Thoracic aorta (tissue), 2 donors: ENCODE results near the gene ARSB. TPM values are rescaled to one million over a fixed set of nuclear protein-coding genes. Genes with fewer than 3 reads are reported as not detected.

ENCODE experiments used
- ATAC-seq: fragments of 150-250 bp; one replicate; pipeline ENCODE4 v1.8.0; 2017; ENCODE audit warnings: low read depth; ENCODE audit not compliant: insufficient number of reproducible peaks, low FRiP score
- DNase-seq: peaks from one replicate; pipeline ENCODE4 v3.0.0-alpha.2; 2020; ENCODE audit warnings: low spot score
- H3K27ac ChIP-seq, 2 donors: fragments of 200-600 bp; sonication (generic); 1 replicate in 1 of 2; 2 replicates in 1 of 2; pipeline ENCODE4 v1.5.1; 2016; ENCODE audit warnings: mild to moderate bottlenecking in 2 of 2, moderate library complexity in 2 of 2
- H3K27me3 ChIP-seq: fragments of 200-600 bp; sonication (generic); replicated peaks from 2 replicates; pipeline ENCODE4 v1.6.0; 2016; ENCODE audit warnings: mild to moderate bottlenecking; ENCODE audit not compliant: insufficient read depth
- H3K36me3 ChIP-seq: fragments of 200-600 bp; sonication (generic); one replicate; pipeline ENCODE4 v1.5.1; 2016
- H3K4me1 ChIP-seq, 2 donors: fragments of 200-600 bp; sonication (generic); 1 replicate in 1 of 2; 2 replicates in 1 of 2; pipeline versions ENCODE4 v1.5.1 to v1.6.0; 2016; ENCODE audit warnings: low read depth in 2 of 2, mild to moderate bottlenecking in 1 of 2; ENCODE audit not compliant: control insufficient read depth in 1 of 2
- H3K4me3 ChIP-seq: fragments of 200-600 bp; sonication (generic); 2 replicates; pipeline ENCODE4 v1.5.1; 2016; ENCODE audit warnings: mild to moderate bottlenecking
- H3K9me3 ChIP-seq: fragments of 200-600 bp; sonication (generic); 2 replicates; pipeline ENCODE4 v1.5.1; 2016
- total RNA-seq, 2 donors: library from RNA; depleted of rRNA; stranded (reverse); fragments of >200 nt; gene quantifications; one replicate each; pipeline versions ENCODE4 v1.1.0 to v1.2.3, GENCODE V29; 2016
- TF ChIP-seq, protein P1 (sequence below): fragments of 200-600 bp; sonication (generic); IDR thresholded peaks from one replicate; pipeline ENCODE4 v1.5.1; 2019; ENCODE audit warnings: antibody characterized with exemption

The ARSB gene
- total RNA-seq, 2 donors from 2014 or later, result 26.1 to 36.0 TPM

DNA sequence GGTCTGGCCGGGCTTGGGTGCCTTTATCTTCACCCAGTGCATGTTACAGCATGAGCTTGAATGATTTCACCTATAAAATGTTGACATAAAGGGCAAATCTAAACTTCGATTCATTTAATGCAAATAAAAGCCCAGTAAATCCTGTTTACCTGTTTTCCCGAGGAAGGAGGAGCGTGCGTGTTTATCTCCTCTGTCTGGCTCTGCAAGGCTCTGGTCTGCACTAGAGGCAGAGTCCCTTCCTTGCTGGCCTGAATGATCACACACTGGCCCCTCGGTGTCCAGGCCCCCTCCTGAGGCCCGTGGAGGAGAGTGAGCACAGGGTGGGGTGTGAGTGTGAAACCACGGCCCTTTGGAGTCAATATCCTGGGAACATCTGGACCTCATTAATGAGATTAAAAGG lies 211.5 kb downstream of the ARSB start:
- Histone ChIP-seq H3K9me3 (no peaks in the 10 kb centered on the region), H3K4me1 (no peaks in the 10 kb centered on the region), H3K27me3 (no peaks in the 10 kb centered on the region), H3K27ac (no peak overlapping the region), H3K4me3 (no peak overlapping the region), H3K36me3 (no peaks in the 10 kb centered on the region)
- no peak for ATAC-seq
- TF ChIP-seq, protein P1, sequence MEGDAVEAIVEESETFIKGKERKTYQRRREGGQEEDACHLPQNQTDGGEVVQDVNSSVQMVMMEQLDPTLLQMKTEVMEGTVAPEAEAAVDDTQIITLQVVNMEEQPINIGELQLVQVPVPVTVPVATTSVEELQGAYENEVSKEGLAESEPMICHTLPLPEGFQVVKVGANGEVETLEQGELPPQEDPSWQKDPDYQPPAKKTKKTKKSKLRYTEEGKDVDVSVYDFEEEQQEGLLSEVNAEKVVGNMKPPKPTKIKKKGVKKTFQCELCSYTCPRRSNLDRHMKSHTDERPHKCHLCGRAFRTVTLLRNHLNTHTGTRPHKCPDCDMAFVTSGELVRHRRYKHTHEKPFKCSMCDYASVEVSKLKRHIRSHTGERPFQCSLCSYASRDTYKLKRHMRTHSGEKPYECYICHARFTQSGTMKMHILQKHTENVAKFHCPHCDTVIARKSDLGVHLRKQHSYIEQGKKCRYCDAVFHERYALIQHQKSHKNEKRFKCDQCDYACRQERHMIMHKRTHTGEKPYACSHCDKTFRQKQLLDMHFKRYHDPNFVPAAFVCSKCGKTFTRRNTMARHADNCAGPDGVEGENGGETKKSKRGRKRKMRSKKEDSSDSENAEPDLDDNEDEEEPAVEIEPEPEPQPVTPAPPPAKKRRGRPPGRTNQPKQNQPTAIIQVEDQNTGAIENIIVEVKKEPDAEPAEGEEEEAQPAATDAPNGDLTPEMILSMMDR, result no peak
- no peak for DNase-seq

DNA sequence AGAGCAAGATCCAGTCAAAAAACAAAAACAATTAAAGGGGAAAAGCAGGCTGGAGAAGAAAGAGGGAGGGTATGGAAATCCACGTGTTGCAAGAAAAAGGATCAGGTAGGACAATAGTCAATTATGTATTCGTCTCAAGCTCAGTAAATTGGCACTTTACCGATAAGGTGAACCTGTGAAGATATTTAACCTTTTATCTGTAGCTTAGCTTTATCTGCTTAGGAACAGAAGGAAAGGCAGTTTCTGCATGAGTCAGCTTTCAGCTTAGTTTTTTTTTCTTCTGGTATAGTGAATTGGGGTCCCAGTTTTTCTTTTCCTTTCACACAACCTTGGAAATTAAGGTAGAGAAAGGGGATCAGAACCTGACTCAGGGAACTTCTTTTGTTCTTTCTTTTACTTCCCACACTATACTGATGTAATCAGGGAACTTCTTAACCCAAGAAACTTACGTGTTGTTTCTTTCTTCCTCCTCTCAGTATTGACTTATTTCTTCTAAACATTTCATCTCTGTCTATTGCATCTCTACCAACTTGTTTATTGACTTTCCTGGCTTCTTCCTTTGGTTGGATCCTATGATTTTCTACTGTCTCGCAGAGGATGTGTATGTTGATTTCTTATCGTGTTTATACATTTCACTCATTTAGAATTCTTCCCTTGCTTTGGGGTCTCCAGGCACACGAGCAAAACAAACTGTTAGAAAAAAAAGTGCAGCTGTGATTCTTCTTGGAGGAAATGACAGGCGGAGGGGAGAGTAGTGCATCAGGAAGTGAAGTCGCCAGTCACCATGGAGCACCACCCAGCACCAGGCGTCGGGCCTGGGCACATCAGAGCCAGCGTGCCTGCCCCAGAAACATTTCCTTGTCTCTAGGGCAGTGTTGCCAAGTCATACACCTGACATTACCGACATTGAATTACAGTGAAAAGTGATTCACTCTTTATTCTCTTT lies 213.6 kb downstream of the ARSB start:
- ATAC-seq (no peak), DNase-seq (no peak)
- H3K9me3 ChIP-seq, result no peaks in the 10 kb centered on the region
- no peaks in the 10 kb centered on the region for H3K36me3 ChIP-seq
- TF ChIP-seq, protein P1, result no peak
- H3K27ac ChIP-seq, result no peak overlapping the region
- H3K4me1 ChIP-seq, result no peaks in the 10 kb centered on the region
- no peaks in the 10 kb centered on the region for H3K27me3 ChIP-seq
- no peak overlapping the region for H3K4me3 ChIP-seq

DNA sequence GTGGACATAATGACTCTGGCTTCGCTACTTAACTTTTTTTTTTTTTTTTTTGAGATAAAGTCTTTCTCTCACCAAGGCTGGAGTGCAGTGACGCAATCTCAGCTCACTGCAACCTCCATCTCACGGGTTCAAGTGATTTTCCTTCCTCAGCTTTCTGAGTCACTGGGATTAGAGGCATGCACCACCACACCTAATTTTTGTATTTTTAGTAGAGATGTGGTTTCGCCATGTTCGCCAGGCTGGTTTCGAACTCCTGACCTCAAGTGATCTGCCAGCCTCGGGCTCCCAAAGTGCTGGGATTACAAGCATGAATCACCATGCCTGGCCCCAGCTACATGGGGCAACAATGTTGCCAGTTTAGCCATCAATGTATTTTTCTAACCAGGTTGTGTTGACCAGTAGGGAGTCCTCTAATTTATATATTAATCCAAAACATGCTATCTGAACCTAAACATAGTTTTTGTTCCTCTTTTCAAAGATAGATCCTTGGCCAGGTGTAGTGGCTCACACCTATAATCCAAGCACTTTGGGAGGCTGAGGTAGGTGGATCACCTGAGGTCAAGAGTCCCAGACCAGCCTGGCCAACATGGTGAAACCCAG lies 216.2 kb downstream of the ARSB start:
- TF ChIP-seq, protein P1, result no peak
- Histone ChIP-seq H3K9me3 (no peaks in the 10 kb centered on the region), H3K4me3 (no peak overlapping the region), H3K4me1 (no peaks in the 10 kb centered on the region), H3K27ac (no peak overlapping the region), H3K27me3 (no peaks in the 10 kb centered on the region), H3K36me3 (no peaks in the 10 kb centered on the region)
- DNase-seq (no peak), ATAC-seq (no peak)

DNA sequence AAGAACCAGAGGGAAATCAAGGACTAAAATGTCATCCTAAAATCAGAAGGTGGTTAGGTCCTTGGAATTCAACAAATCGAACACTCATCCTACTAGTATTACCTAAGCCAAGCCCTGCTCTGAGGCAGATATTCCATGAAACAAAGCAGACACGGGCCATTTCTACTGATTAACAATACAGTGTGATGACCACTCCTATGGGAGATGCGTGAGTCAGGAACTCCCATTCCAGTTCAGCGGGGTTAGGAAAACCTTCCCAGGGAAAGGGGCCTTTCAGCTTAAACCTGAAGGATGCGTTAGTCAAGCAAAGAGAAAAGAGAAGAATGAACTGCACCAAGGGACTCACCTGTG lies 218.7 kb downstream of the ARSB start:
- Histone ChIP-seq H3K27me3 (no peaks in the 10 kb centered on the region), H3K36me3 (no peaks in the 10 kb centered on the region), H3K27ac (no peak overlapping the region), H3K9me3 (no peaks in the 10 kb centered on the region), H3K4me1 (no peaks in the 10 kb centered on the region), H3K4me3 (no peak overlapping the region)
- ATAC-seq (no peak), DNase-seq (no peak)
- TF ChIP-seq, protein P1, result no peak

DNA sequence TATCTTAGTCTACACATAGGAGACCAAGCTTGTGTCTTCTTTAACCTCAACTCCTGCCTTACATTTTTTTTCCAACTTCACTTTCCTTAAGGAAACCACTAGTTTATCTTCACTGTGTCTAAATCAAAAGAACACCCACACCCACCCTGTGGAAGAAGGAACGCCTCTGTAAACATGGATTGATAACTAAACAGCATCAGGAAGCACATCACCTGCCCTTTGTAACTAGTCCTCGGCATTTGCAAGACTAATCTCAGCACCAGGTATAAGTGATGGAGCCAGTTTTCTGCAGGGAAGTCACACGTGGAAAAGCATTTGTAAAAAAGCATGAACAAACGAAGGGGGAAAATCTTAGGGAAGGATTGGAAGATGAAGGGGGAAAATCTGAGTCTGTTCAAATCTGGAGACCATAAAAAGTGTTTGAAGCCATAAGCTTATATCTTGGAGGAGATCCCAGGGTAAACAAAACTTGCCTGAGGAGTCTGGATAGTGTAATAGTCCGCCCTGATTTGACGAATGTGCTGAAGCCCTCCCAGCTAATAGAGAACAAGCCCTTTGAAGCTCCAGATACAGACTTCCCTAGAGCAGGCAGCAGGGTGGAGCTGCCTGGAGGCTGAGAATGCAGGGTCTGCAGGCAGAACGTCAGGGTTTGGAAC lies 219.2 kb downstream of the ARSB start:
- TF ChIP-seq, protein P1, result no peak
- H3K4me3 ChIP-seq, result no peak overlapping the region
- ATAC-seq (no peak), DNase-seq (no peak)
- no peaks in the 10 kb centered on the region for H3K4me1 ChIP-seq
- H3K9me3 ChIP-seq, result no peaks in the 10 kb centered on the region
- H3K27me3 ChIP-seq, result no peaks in the 10 kb centered on the region
- H3K27ac ChIP-seq, result no peak overlapping the region
- H3K36me3 ChIP-seq, result no peaks in the 10 kb centered on the region
